ENCODE measurements around the gene VIPR1. TPM values are rescaled to one million over a fixed set of nuclear protein-coding genes. Genes with fewer than 3 reads are reported as not detected.

The VIPR1 gene
- total RNA-seq, 1 donor from 2014 or later, result 1.6 TPM

DNA sequence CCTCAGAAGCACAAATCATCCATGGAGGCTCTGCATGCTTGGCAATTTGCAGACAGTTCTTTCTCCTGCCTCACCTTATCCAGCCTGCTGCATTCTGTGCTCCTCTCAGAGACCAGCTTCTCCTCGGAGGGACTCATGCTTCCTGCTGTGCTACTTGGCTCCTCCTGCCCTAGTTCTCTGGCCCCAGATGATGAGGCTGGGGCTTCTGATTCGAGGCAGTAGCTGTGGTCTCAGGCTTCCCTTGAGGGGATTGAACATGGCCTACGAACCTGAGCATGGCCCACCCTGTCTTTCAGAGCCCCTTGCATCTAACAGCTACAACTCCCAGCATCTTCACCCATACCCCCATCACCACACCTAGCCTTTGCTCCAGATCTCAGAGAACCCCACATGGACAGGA is 6.7 kb downstream of the VIPR1 start:
- H3K27me3 ChIP-seq (ENCODE audit: control insufficient read depth in 3 of 3, insufficient read depth in 3 of 3, low read length in 3 of 3), result peaks cover 0 to 7% (median 2%) of the 10 kb centered on the region in 3 donors
- no peaks in the 10 kb centered on the region for H3K36me3 ChIP-seq (ENCODE audit: control insufficient read depth in 3 of 3, insufficient read depth in 3 of 3, low read length in 3 of 3)
- no peak overlapping the region for H3K4me3 ChIP-seq (ENCODE audit: low read length in 3 of 3)
- peaks cover 4 to 14% (median 10%) of the 10 kb centered on the region in 3 donors for H3K4me1 ChIP-seq (ENCODE audit: control insufficient read depth in 3 of 3, insufficient read depth in 3 of 3, low read length in 3 of 3)
- H3K9ac ChIP-seq (ENCODE audit: low read depth in 1 of 3, low read length in 3 of 3), result no peak overlapping the region
- no peak overlapping the region for H3K27ac ChIP-seq (ENCODE audit: low read depth, low read length)
- no peaks in the 10 kb centered on the region for H3K9me3 ChIP-seq (ENCODE audit: control insufficient read depth in 3 of 3, low read length in 3 of 3)

DNA sequence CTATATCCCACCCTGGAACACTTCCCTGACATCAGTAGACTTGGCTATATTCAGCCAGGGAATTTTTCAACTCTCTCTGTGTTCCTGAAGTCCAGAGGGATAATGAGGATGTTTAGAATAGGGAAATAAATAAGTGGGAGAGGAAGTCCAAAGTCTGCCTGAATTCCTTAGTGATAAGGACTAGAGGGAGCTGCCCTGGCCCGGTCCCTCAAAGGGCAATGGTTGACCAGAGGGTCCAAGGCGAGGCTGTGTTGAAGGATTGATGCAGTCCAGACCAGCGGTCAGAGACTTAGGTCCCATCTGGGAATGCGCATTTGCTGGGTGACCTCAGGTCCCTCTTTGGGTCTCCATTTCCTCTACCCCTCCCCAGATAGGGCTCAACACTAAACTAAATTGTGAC is 7.9 kb downstream of the VIPR1 start:
- H3K9me3 ChIP-seq (ENCODE audit: control insufficient read depth in 3 of 3, low read length in 3 of 3), result no peaks in the 10 kb centered on the region
- no peak overlapping the region for H3K4me3 ChIP-seq (ENCODE audit: low read length in 3 of 3)
- peaks cover 4 to 15% (median 14%) of the 10 kb centered on the region in 3 donors for H3K4me1 ChIP-seq (ENCODE audit: control insufficient read depth in 3 of 3, insufficient read depth in 3 of 3, low read length in 3 of 3)
- peaks cover 0 to 7% (median 0%) of the 10 kb centered on the region in 3 donors for H3K27me3 ChIP-seq (ENCODE audit: control insufficient read depth in 3 of 3, insufficient read depth in 3 of 3, low read length in 3 of 3)
- no peak overlapping the region for H3K9ac ChIP-seq (ENCODE audit: low read depth in 1 of 3, low read length in 3 of 3)
- H3K36me3 ChIP-seq (ENCODE audit: control insufficient read depth in 3 of 3, insufficient read depth in 3 of 3, low read length in 3 of 3), result no peaks in the 10 kb centered on the region
- H3K27ac ChIP-seq (ENCODE audit: low read depth, low read length), result no peak overlapping the region

DNA sequence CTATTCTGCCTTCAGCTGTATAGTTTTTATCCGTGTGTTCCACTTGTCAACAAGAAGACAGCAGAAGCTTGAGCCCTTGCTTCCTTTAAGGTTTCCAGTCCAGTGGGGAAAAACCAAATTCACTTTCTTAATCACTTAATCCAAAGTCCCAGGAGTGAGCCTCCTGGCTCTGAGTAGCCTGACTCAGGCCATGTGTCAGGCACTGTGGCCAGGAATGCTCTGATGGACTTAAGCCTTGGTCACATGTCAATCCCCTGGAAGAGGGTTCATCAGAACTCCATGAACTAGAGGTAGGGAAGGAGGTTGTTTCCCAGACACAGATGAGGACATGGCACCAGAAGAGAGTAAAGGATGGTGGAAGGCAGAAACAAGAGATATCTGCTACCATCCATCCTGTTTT is 8.8 kb downstream of the VIPR1 start:
- Histone ChIP-seq H3K9ac (ENCODE audit: low read depth in 1 of 3, low read length in 3 of 3) (no peak overlapping the region), H3K9me3 (ENCODE audit: control insufficient read depth in 3 of 3, low read length in 3 of 3) (no peaks in the 10 kb centered on the region), H3K27ac (ENCODE audit: low read depth, low read length) (no peak overlapping the region), H3K27me3 (ENCODE audit: control insufficient read depth in 3 of 3, insufficient read depth in 3 of 3, low read length in 3 of 3) (peaks cover 0 to 7% (median 0%) of the 10 kb centered on the region in 3 donors), H3K4me3 (ENCODE audit: low read length in 3 of 3) (no peak overlapping the region), H3K36me3 (ENCODE audit: control insufficient read depth in 3 of 3, insufficient read depth in 3 of 3, low read length in 3 of 3) (no peaks in the 10 kb centered on the region), H3K4me1 (ENCODE audit: control insufficient read depth in 3 of 3, insufficient read depth in 3 of 3, low read length in 3 of 3) (peaks cover 4 to 22% (median 18%) of the 10 kb centered on the region in 3 donors)

DNA sequence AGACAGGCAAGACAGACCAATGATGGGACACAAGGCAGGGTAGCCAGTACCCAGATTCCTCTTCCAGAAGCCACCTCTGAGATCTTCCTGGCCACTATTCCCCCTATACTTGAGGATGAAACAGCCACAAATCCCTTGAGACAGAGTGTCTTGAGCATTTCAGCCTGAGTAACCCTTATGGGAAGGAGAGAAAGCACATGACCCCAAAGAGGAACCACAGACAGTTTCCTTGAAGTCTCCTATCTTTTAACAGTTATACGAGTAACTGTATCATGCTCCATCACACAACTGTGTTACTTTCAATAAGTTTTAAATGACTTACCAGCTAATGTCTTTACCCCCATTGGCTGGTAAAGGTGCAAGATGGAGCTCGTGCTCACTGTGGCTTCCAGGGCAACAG is 9.3 kb downstream of the VIPR1 start:
- no peak overlapping the region for H3K4me3 ChIP-seq (ENCODE audit: low read length in 3 of 3)
- no peaks in the 10 kb centered on the region for H3K9me3 ChIP-seq (ENCODE audit: control insufficient read depth in 3 of 3, low read length in 3 of 3)
- H3K4me1 ChIP-seq (ENCODE audit: control insufficient read depth in 3 of 3, insufficient read depth in 3 of 3, low read length in 3 of 3), result peaks cover 4 to 22% (median 18%) of the 10 kb centered on the region in 3 donors
- no peak overlapping the region for H3K27ac ChIP-seq (ENCODE audit: low read depth, low read length)
- H3K27me3 ChIP-seq (ENCODE audit: control insufficient read depth in 3 of 3, insufficient read depth in 3 of 3, low read length in 3 of 3), result peaks cover 0 to 7% (median 0%) of the 10 kb centered on the region in 3 donors
- H3K9ac ChIP-seq (ENCODE audit: low read depth in 1 of 3, low read length in 3 of 3), result no peak overlapping the region
- H3K36me3 ChIP-seq (ENCODE audit: control insufficient read depth in 3 of 3, insufficient read depth in 3 of 3, low read length in 3 of 3), result no peaks in the 10 kb centered on the region

DNA sequence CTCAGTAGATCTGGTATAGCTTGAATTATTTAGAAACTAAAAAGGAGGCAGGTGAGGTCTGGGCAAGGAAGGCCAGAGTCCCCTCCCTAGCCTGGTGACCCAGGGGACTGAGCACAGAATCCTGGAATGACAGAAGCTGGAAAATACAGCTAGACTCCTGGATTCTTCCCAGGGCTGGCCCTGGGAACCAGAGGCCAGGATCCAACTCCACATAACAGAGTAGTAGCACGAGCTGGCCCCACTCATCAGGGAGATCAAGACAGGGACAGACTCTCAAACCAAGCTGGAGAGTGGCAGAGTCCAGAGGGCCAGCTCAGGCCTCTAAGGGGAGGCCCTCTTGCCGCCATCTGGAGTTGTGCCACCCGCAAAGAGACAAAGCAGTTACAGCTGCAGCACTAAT is 10.7 kb downstream of the VIPR1 start:
- Histone ChIP-seq H3K4me3 (ENCODE audit: low read length in 3 of 3) (no peak overlapping the region), H3K9me3 (ENCODE audit: control insufficient read depth in 3 of 3, low read length in 3 of 3) (no peaks in the 10 kb centered on the region), H3K4me1 (ENCODE audit: control insufficient read depth in 3 of 3, insufficient read depth in 3 of 3, low read length in 3 of 3) (peaks cover 4 to 22% (median 18%) of the 10 kb centered on the region in 3 donors), H3K27me3 (ENCODE audit: control insufficient read depth in 3 of 3, insufficient read depth in 3 of 3, low read length in 3 of 3) (peaks cover 0 to 4% (median 0%) of the 10 kb centered on the region in 3 donors), H3K27ac (ENCODE audit: low read depth, low read length) (no peak overlapping the region), H3K36me3 (ENCODE audit: control insufficient read depth in 3 of 3, insufficient read depth in 3 of 3, low read length in 3 of 3) (no peaks in the 10 kb centered on the region), H3K9ac (ENCODE audit: low read depth in 1 of 3, low read length in 3 of 3) (no peak overlapping the region)

DNA sequence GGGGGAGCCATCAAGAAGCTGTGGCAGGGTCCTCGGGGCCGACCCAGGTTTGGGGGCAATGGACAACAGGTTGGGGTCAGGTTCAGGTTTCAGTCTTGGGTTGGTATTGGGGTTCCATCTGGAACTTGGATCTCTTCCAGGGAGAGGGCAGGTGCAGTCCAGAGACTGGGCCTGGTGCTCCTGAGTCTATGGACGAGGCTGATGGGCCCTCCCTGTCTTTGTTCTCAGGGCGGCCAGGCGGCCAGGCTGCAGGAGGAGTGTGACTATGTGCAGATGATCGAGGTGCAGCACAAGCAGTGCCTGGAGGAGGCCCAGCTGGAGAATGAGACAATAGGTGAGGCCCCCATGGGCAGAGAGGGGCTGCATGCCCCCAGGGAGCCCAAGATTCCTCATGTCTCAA is 11.1 kb downstream of the VIPR1 start:
- no peak overlapping the region for H3K9ac ChIP-seq (ENCODE audit: low read depth in 1 of 3, low read length in 3 of 3)
- peaks cover 0 to 3% (median 0%) of the 10 kb centered on the region in 3 donors for H3K27me3 ChIP-seq (ENCODE audit: control insufficient read depth in 3 of 3, insufficient read depth in 3 of 3, low read length in 3 of 3)
- no peaks in the 10 kb centered on the region for H3K9me3 ChIP-seq (ENCODE audit: control insufficient read depth in 3 of 3, low read length in 3 of 3)
- no peak overlapping the region for H3K27ac ChIP-seq (ENCODE audit: low read depth, low read length)
- no peak overlapping the region for H3K4me3 ChIP-seq (ENCODE audit: low read length in 3 of 3)
- H3K36me3 ChIP-seq (ENCODE audit: control insufficient read depth in 3 of 3, insufficient read depth in 3 of 3, low read length in 3 of 3), result no peaks in the 10 kb centered on the region
- H3K4me1 ChIP-seq (ENCODE audit: control insufficient read depth in 3 of 3, insufficient read depth in 3 of 3, low read length in 3 of 3), result peaks cover 4 to 22% (median 18%) of the 10 kb centered on the region in 3 donors

DNA sequence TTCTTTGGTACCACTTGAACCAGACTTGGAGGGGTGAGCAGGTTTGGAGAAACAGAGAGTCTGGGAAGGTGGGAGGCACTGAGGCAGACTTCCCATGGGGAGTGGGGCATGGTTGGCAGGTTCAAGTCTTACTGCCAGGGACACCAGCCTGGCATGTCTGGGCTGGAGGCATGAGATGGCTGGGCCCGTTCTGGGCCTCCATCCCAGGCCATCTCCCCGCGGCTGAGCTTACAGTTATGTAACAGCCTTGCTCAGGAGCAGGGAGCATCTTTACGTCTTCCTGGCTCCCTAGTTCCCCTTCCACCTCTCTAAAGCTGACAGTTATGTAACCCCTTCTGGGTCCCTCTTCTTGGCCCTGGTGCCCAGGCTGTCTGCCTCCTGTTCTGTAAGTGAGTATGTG is 12.4 kb downstream of the VIPR1 start:
- Histone ChIP-seq H3K4me3 (ENCODE audit: low read length in 3 of 3) (no peak overlapping the region), H3K9ac (ENCODE audit: low read depth in 1 of 3, low read length in 3 of 3) (no peak overlapping the region), H3K9me3 (ENCODE audit: control insufficient read depth in 3 of 3, low read length in 3 of 3) (no peaks in the 10 kb centered on the region), H3K27me3 (ENCODE audit: control insufficient read depth in 3 of 3, insufficient read depth in 3 of 3, low read length in 3 of 3) (peaks cover 0 to 2% (median 0%) of the 10 kb centered on the region in 3 donors), H3K36me3 (ENCODE audit: control insufficient read depth in 3 of 3, insufficient read depth in 3 of 3, low read length in 3 of 3) (no peaks in the 10 kb centered on the region), H3K4me1 (ENCODE audit: control insufficient read depth in 3 of 3, insufficient read depth in 3 of 3, low read length in 3 of 3) (peaks cover 4 to 22% (median 18%) of the 10 kb centered on the region in 3 donors), H3K27ac (ENCODE audit: low read depth, low read length) (no peak overlapping the region)

DNA sequence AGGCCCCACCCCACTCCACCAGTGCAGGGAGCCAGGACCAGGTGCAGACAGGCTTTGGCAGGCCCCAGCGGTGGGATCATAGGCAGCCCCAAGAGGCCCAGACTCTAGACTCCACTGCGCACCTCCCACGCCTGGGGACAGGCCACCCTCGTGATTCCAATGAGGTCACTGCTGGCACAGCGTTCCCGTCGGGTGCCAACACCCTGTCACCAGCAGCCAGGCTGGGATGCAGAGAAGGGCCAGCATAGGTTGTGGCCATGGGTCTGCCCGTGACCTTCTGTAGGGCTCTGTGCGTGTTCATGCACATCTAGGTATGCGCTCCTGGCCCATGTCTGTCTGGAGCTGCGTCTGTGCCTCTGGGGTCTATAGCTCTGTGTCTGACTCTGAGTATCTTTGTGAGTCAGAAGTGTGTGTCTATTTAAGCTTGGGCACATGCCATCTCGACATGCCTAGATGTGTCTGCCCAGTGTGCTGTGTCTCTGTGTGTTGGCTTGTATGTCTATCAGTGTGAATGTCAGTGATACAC is 13.0 kb downstream of the VIPR1 start:
- no peaks in the 10 kb centered on the region for H3K9me3 ChIP-seq (ENCODE audit: control insufficient read depth in 3 of 3, low read length in 3 of 3)
- H3K9ac ChIP-seq (ENCODE audit: low read depth in 1 of 3, low read length in 3 of 3), result no peak overlapping the region
- no peaks in the 10 kb centered on the region for H3K27me3 ChIP-seq (ENCODE audit: control insufficient read depth in 3 of 3, insufficient read depth in 3 of 3, low read length in 3 of 3)
- H3K4me3 ChIP-seq (ENCODE audit: low read length in 3 of 3), result no peak overlapping the region
- no peaks in the 10 kb centered on the region for H3K36me3 ChIP-seq (ENCODE audit: control insufficient read depth in 3 of 3, insufficient read depth in 3 of 3, low read length in 3 of 3)
- peaks cover 4 to 17% (median 15%) of the 10 kb centered on the region in 3 donors for H3K4me1 ChIP-seq (ENCODE audit: control insufficient read depth in 3 of 3, insufficient read depth in 3 of 3, low read length in 3 of 3)
- H3K27ac ChIP-seq (ENCODE audit: low read depth, low read length), result no peak overlapping the region

DNA sequence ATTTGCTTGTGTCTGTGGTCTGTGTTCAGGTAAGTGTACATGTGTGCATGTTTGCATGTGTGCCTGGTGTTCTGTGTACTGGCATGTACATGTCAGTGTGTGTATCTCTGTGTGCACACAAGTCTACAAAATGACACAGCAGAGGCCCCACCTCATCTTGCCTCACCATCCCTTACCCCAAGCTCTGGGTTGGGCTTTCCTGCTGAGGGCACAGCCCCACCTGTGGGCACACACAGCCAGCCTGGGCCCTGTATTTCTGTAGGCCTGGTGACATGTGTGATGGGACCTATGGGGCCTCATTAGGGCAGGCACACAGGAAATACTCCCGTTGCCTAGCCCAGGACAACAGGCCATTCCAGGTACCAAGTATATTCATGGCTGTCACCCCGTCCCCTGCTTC is 13.5 kb downstream of the VIPR1 start:
- Histone ChIP-seq H3K4me3 (ENCODE audit: low read length in 3 of 3) (no peak overlapping the region), H3K27me3 (ENCODE audit: control insufficient read depth in 3 of 3, insufficient read depth in 3 of 3, low read length in 3 of 3) (no peaks in the 10 kb centered on the region), H3K36me3 (ENCODE audit: control insufficient read depth in 3 of 3, insufficient read depth in 3 of 3, low read length in 3 of 3) (no peaks in the 10 kb centered on the region), H3K4me1 (ENCODE audit: control insufficient read depth in 3 of 3, insufficient read depth in 3 of 3, low read length in 3 of 3) (peaks cover under 1 to 12% (median 9%) of the 10 kb centered on the region in 3 donors), H3K27ac (ENCODE audit: low read depth, low read length) (no peak overlapping the region), H3K9ac (ENCODE audit: low read depth in 1 of 3, low read length in 3 of 3) (no peak overlapping the region), H3K9me3 (ENCODE audit: control insufficient read depth in 3 of 3, low read length in 3 of 3) (no peaks in the 10 kb centered on the region)

DNA sequence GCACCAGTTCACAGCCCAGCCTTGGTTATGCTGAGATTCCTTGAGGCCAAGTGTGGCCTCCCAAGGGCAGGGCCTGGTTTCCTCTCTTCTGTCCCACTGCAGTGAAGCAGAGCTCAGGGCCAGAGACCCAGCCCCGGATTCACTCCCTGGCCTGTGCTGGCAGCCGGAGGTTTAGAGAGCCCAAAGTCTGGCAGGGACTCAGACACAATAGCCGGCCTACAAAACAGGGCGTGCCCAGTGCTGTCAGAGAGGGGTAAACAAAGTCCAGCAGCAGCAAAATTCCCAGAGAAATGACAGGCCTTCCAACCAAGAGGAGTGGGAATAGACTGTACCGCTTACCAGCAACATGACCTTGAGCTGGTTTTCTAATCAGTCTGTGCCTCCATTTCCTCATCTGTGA is 14.0 kb downstream of the VIPR1 start:
- no peaks in the 10 kb centered on the region for H3K27me3 ChIP-seq (ENCODE audit: control insufficient read depth in 3 of 3, insufficient read depth in 3 of 3, low read length in 3 of 3)
- no peak overlapping the region for H3K27ac ChIP-seq (ENCODE audit: low read depth, low read length)
- H3K9ac ChIP-seq (ENCODE audit: low read depth in 1 of 3, low read length in 3 of 3), result no peak overlapping the region
- H3K9me3 ChIP-seq (ENCODE audit: control insufficient read depth in 3 of 3, low read length in 3 of 3), result no peaks in the 10 kb centered on the region
- no peaks in the 10 kb centered on the region for H3K36me3 ChIP-seq (ENCODE audit: control insufficient read depth in 3 of 3, insufficient read depth in 3 of 3, low read length in 3 of 3)
- peaks cover 0 to 12% (median 6%) of the 10 kb centered on the region in 3 donors for H3K4me1 ChIP-seq (ENCODE audit: control insufficient read depth in 3 of 3, insufficient read depth in 3 of 3, low read length in 3 of 3)
- H3K4me3 ChIP-seq (ENCODE audit: low read length in 3 of 3), result no peak overlapping the region

Data from skeletal muscle tissue (tissue), 4 donors.